ENCODE data around the gene CD59.
"Not testable (repeated sequence)": the region's sequence is repeated elsewhere in the genome, so short reads cannot be mapped to it uniquely, and the experiment has no call there.

- TF ChIP-seq ZBTB7A (CRISPR knock-in tag; IDR thresholded peaks at IDR 0.05); ATF7 (IDR thresholded peaks at IDR 0.05); ATF7 (CRISPR knock-in tag; IDR thresholded peaks at IDR 0.05); CTCF (CRISPR knock-in tag; IDR thresholded peaks at IDR 0.05); ATM (IDR thresholded peaks at IDR 0.05; ENCODE audit: borderline replicate concordance); TFAP4 (IDR thresholded peaks at IDR 0.05; ENCODE audit: borderline replicate concordance, low read depth); MAFK (conservative IDR thresholded peaks at IDR 0.05 in 1 of 2, IDR thresholded peaks at IDR 0.05 in 1 of 2; ENCODE audit: low read length in 2 of 2): not testable (repeated sequence)
Measured at GRCh38 chr11:33678616-33679015, 57.6 kb downstream of the CD59 start.

All from HepG2 (cell line).